Stimulated activated CD8-positive, alpha-beta memory T cell treated with anti-CD3 and anti-CD28 coated beads, Interleukin-4, amount 100 ng/mL, for 1 hour (primary cell): ENCODE results near the gene IQGAP2.

ENCODE experiments used
- DNase-seq, 2 donors: peaks; one replicate each; pipeline ENCODE4 v3.0.0-alpha.2; 2020; ENCODE audit warnings: low read depth in 2 of 2, low spot score in 1 of 2

IQGAP2 gene

GRCh38 chr5:76681287-76681686 lies 278.2 kb downstream of the IQGAP2 start:
- no peak for DNase-seq

- no peak for DNase-seq
Measured at GRCh38 chr5:76682387-76682786, 279.3 kb downstream of the IQGAP2 start.

DNA sequence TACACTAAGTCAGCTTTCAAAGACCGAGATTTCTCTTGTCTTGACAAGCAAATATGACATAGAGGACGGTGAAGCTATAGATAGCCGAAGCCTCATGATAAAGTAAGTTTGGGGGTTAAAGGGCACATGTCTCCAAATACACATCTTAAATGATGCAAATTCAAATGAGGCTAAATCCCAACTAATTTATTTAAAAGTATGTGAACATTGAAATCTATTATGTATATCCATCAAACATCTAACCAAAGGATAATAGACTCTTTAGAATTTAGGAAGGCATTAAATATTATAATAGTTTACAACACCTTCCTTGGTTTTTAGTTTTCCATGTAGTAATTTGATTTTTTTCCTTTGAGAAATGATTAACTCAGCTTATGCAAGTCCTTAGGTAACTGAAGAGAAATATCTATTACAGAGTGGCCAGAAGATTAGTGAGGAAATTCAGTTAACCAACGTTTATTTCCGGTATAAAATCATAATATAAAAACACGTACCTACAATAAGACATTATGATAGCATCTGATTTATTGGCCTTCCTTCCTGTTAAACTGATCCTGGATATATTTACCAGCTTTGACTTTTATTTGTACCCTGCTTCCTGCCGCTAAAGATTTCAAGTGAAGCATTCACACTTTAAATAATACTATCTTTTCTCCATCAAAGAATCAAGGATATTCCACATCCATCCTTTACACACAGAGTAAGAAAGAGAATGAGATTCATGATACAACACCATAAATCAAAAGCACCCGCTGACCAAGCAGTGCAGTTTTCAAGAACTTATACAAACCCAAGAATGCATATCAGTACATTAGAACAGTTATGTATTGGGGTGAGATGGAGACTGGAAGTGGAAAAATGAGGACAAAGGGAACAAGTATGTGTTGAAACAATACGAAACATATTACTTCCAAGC lies 281.0 kb downstream of the IQGAP2 start:
- DNase-seq = no peak

GRCh38 chr5:76684756-76685519 lies 281.9 kb downstream of the IQGAP2 start:
- DNase-seq = no peak

DNA sequence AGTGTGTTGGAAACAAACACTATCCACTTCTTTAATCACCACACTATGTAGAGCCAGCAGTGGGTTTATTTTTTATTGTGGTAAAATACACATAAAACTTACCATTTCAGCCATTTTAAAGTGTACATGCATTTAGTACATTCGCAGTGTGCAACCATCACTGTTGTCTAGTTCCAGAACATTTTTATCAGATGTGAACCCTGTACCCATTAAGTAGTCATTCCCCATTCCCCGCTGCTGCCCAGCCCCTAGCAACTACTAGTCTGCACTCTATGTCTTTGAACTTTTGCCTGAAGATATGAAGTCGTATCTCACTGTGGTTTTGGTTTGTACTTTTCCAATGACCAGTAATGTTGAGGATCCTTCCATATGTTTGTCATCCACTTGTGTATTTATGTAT lies 282.6 kb downstream of the IQGAP2 start:
- no peak for DNase-seq

DNA sequence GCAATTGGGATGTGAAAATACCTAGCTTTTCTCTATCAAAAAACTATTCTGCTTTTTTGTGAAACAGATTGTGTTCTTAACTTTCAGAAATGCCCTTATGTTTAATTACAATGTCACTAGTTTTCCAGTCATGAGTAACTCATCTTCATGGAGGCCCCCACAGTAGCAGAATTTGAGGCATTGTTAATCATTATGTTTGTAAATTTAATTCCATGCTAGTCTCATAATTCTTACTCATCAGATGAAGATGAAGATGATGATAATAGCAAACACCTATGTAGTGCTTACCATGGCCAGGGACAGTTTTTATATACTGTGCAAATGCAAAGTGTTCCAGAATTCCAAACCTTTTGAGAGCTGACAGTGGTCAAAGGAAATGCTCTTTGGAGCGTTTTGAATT lies 285.1 kb downstream of the IQGAP2 start:
- DNase-seq = no peak

GRCh38 chr5:76688836-76689235 lies 285.8 kb downstream of the IQGAP2 start:
- no peak for DNase-seq

- no peak for DNase-seq
Measured at GRCh38 chr5:76689321-76690036, 286.4 kb downstream of the IQGAP2 start.

DNA sequence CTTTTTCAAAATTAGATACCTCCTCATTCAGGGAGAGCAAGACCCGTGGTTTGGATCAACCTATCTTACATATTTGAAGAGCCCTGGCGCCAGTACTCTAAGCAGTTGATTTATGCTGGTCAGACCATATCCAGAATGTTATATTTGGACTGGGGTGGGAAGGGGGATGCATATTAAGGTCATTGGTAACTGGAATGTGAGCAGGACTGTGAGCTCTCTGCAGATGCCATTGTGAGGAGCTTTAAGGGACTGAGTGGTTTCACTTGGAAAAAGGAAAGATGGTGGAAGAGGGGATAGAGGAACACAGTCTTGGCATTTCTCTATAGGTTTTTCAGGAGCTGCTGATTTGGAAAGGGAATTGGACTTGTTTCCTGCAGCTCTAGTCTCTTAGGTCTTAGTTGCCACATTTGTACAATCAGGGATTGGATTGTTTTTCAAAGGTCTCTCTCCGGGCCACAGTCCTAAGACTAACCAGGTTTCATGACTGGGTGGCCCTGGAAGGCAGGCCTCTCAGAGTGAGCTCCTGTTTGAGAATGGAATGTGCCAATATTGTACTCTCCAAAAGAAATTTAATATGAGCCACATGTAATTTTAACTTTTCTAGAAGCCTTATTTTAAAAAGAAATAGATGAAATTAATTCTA lies 287.1 kb downstream of the IQGAP2 start:
- DNase-seq = no peak

DNA sequence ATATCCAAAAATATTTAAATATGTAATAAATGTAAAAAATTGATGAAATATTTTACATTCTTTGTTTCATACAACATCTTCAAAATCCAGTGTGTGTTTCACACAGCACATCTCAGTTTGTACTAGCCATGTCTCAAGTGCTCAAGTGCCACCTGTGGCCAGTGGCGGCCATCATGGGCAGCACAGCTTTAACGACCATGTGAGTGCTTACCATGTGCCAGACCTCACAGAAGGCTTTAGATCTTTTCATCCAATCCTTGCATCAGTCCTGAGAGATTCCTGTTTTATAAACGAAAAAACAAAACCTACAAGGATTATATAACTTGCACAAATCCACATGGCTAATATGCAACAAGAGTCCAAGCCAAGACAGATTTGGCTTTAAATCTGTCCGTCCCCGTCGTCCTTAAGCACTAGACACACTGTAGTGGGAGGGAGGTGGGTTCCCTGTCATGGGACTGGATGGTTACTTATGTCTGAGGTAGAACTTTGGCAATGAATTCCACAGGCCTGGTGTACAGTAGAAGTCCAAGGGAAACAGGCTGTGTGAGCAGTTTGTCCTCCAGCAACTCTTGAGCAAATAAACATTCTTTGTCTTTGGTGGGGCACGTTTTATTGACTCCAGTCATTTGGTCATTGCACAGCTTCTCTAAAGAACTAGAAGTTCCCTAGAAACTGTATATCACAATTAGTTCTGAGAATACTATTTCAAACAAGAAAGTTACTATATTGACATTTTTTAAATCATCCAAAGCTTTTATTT lies 287.8 kb downstream of the IQGAP2 start:
- DNase-seq = no peak

DNA sequence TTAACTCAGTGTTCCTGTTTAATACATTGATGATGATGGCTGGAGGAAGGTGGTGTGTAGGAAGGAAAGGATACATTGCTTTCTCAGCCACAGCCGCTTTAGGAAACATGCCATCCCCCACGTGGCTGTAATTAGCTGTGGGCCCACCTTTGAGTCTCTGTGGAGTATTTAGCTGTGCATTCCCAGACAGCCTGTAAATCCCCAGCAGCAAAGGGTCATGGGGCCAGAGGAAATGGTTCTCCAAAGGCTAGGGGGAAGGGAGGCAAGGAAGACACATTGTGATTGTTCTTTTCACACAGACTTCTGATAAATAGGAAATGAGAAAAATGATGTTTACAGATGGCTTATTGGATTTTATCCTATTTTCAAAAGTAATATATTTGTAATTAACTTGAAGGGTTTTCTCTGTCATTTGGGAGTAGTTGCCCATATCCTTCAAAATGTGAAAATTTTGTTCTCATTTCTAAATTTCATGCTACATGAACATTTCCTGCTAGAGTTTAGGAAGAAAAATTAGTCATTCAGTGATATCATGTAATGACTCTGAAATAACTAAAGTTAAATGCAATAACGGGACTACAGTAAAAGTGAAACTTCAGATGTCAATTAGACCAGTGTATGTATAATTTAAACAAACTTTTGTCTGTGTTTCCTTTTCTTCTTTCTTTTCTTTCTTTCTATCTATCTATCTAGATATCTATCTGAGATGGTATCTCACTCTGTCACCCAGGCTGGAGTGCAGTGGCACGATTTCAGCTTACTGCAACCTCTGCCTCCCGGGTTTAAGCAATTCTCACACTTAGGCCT lies 288.6 kb downstream of the IQGAP2 start:
- DNase-seq = no peak

DNA sequence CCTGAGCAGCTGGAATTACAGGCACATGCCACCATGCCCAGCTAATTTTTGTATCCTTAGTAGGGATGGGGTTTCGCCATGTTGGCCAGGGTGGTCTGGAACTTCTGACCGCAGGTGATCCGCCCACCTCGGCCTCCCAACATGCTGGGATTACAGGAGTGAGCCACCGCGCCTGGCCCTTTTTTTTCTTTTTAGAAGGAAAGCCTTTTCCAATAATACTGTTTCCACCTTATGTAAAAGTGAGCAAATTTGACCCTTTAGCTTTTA lies 289.1 kb downstream of the IQGAP2 start:
- DNase-seq = no peak

DNA sequence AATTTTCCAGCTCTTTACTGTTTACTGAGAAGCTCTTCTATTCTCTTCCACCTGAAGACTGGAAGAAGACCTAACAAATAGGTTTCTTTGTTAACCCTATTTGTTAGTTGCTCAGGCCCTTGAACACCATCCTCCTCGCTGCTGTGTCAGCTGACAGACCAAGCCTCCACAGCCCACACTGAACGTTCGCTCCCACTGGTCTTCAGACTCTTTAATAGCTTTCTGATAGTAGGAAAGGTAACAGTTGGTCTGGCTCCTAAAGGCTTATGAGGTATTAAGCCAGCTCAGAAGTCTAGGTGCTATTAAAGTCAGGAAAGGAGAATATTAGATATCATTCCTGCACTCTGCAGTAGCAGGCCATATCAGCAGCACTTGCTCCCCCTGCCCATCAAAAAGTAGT lies 289.6 kb downstream of the IQGAP2 start:
- no peak for DNase-seq

- DNase-seq = no peak
Measured at GRCh38 chr5:76693141-76693540, 290.1 kb downstream of the IQGAP2 start.

GRCh38 chr5:76694317-76694716 lies 291.2 kb downstream of the IQGAP2 start:
- no peak for DNase-seq

- DNase-seq = no peak
Measured at GRCh38 chr5:76695346-76695745, 292.3 kb downstream of the IQGAP2 start.

- DNase-seq = no peak
Measured at GRCh38 chr5:76696251-76696650, 293.2 kb downstream of the IQGAP2 start.

GRCh38 chr5:76697670-76698069 lies 294.6 kb downstream of the IQGAP2 start:
- no peak for DNase-seq

GRCh38 chr5:76700571-76700970 lies 297.5 kb downstream of the IQGAP2 start:
- no peak for DNase-seq

DNA sequence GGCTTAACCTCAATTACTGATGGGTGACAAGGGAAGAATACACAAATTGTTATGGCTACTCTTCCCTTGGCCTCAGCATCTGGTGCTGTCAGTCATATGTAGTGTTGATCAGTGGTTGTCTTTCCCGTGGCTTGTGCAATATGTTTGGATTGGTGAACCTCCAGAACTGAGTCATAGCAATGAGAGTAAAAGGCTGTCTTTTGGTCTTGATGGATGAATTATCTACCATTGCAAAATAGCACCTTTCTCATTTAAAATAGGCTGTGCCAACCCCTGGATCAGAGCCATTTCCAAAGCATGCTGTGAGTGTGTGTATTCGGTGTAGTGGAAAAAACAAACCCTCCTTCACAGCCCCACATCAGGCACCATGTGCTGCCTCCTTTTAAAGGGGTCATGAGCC lies 298.2 kb downstream of the IQGAP2 start:
- DNase-seq = no peak
